OCI-LY1 (cell line): Measurements from ENCODE around the gene MAP3K20.

Experiments used
- H2AFZ ChIP-seq: fragments of 200-600 bp; sonication (generic), shearing (Covaris generic); 2 replicates; pipeline ENCODE4 v1.6.0; 2014; ENCODE audit warnings: antibody characterized with exemption, mild to moderate bottlenecking, low read length
- H3F3A ChIP-seq: fragments of 200-600 bp; sonication (generic), shearing (Covaris generic); 2 replicates; pipeline ENCODE4 v1.6.0; 2014; ENCODE audit warnings: mild to moderate bottlenecking, antibody characterized with exemption, low read length, moderate library complexity; ENCODE audit not compliant: insufficient read depth
- H3K27ac ChIP-seq: fragments of 200-600 bp; sonication (generic); 2 replicates; pipeline ENCODE4 v1.5.1; 2014; ENCODE audit warnings: low read length, mixed run types, mild to moderate bottlenecking, low read depth; ENCODE audit not compliant: poor library complexity, severe bottlenecking
- H3K27me3 ChIP-seq: fragments of 200-600 bp; sonication (generic); 2 replicates; pipeline ENCODE4 v1.6.0; 2014; ENCODE audit warnings: antibody characterized with exemption, mild to moderate bottlenecking, low read length, moderate library complexity; ENCODE audit not compliant: insufficient read depth
- H3K36me3 ChIP-seq: fragments of 200-600 bp; sonication (generic); 2 replicates; pipeline ENCODE4 v1.6.1; 2014; ENCODE audit warnings: mild to moderate bottlenecking, antibody characterized with exemption, low read length, moderate library complexity, mixed read lengths; ENCODE audit not compliant: insufficient read depth
- H3K4me1 ChIP-seq: fragments of 200-600 bp; sonication (generic); 2 replicates; pipeline ENCODE4 v1.5.1; 2014; ENCODE audit warnings: mild to moderate bottlenecking, low read length, moderate library complexity; ENCODE audit not compliant: insufficient read depth, severe bottlenecking
- H3K4me2 ChIP-seq: fragments of 200-600 bp; sonication (generic), shearing (Covaris generic); 2 replicates; pipeline ENCODE4 v1.6.1; 2014; ENCODE audit warnings: low read length
- H3K4me3 ChIP-seq: fragments of 200-600 bp; sonication (generic); 2 replicates; pipeline ENCODE4 v1.5.1; 2014; ENCODE audit warnings: low read length, low read depth, mild to moderate bottlenecking, mixed read lengths; ENCODE audit not compliant: poor library complexity, severe bottlenecking
- H3K79me2 ChIP-seq: fragments of 200-600 bp; shearing (Covaris generic); 2 replicates; pipeline ENCODE4 v1.6.1; 2016; ENCODE audit warnings: mixed run types, low read length, mixed read lengths; ENCODE audit not compliant: insufficient read depth
- H3K9ac ChIP-seq: fragments of 200-600 bp; sonication (generic), shearing (Covaris generic); 2 replicates; pipeline ENCODE4 v1.6.1; 2014; ENCODE audit warnings: mild to moderate bottlenecking, low read length, mixed read lengths
- H3K9me2 ChIP-seq: fragments of 200-600 bp; sonication (generic), shearing (Covaris generic); 2 replicates; pipeline ENCODE4 v1.6.1; 2014; ENCODE audit warnings: low read depth, mild to moderate bottlenecking, low read length, mixed read lengths
- H3K9me3 ChIP-seq: fragments of 200-600 bp; shearing (Covaris generic); 2 replicates; pipeline ENCODE4 v1.6.1; 2014; ENCODE audit warnings: low read length, mixed read lengths
- H4K20me1 ChIP-seq: fragments of 200-600 bp; sonication (generic), shearing (Covaris generic); 2 replicates; pipeline ENCODE4 v1.6.0; 2016; ENCODE audit warnings: mild to moderate bottlenecking, low read length; ENCODE audit not compliant: insufficient read depth
- CTCF ChIP-seq: fragments of 200-600 bp; sonication (generic), shearing (Covaris generic); IDR thresholded peaks from 2 replicates; pipeline ENCODE4 v1.5.1; 2017; ENCODE audit warnings: mild to moderate bottlenecking, antibody characterized with exemption, low read length, moderate library complexity, mixed read lengths
- EZH2 ChIP-seq: fragments of 200-600 bp; sonication (generic), shearing (Covaris generic); IDR thresholded peaks from 2 replicates; pipeline ENCODE4 v1.8.0; 2017; ENCODE audit warnings: borderline replicate concordance, mixed run types, mild to moderate bottlenecking, antibody characterized with exemption, low read length, moderate library complexity, mixed read lengths

The MAP3K20 gene

GRCh38 chr2:173184031-173185004 lies 108.7 kb downstream of the MAP3K20 start:
- H3K27ac ChIP-seq, result no peak overlapping the region
- H3K9me2 ChIP-seq, result no peaks in the 10 kb centered on the region
- no peak overlapping the region for H3K4me3 ChIP-seq
- H4K20me1 ChIP-seq, result no peaks in the 10 kb centered on the region
- H3K4me1 ChIP-seq, result no peaks in the 10 kb centered on the region
- no peaks in the 10 kb centered on the region for H3K36me3 ChIP-seq
- no peaks in the 10 kb centered on the region for H3K27me3 ChIP-seq
- H3K79me2 ChIP-seq, result no peaks in the 10 kb centered on the region
- H3K4me2 ChIP-seq, result no peak overlapping the region
- no peak overlapping the region for H2AFZ ChIP-seq
- no peaks in the 10 kb centered on the region for H3F3A ChIP-seq
- TF ChIP-seq CTCF (no peak), EZH2 (no peak)
- no peak overlapping the region for H3K9ac ChIP-seq
- H3K9me3 ChIP-seq, result no peaks in the 10 kb centered on the region

DNA sequence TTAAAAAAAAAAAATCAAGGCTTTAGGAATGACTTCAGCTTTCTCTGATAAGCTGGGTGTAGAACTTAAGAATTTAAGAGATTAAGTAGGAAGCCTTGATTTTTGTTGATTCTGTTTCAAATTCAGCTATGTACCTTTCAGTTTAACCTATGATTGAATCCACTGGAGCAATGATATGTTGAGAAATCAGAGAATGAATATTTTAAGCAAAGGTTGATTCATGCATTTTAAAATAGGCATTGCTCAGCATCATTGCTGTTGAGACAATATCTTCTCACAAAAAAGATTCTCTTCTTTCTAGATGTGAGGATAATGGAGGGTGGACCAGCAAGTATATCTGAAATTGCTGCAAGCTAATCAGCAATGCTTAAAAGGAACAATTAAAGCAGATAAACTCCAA lies 109.8 kb downstream of the MAP3K20 start:
- H3K36me3 ChIP-seq, result no peaks in the 10 kb centered on the region
- no peak overlapping the region for H3K4me3 ChIP-seq
- no peaks in the 10 kb centered on the region for H3K9me3 ChIP-seq
- H4K20me1 ChIP-seq, result no peaks in the 10 kb centered on the region
- H3F3A ChIP-seq, result no peaks in the 10 kb centered on the region
- no peaks in the 10 kb centered on the region for H3K27me3 ChIP-seq
- H3K27ac ChIP-seq, result no peak overlapping the region
- no peaks in the 10 kb centered on the region for H3K4me1 ChIP-seq
- no peak for TF ChIP-seq EZH2
- H3K9me2 ChIP-seq, result no peaks in the 10 kb centered on the region
- no peaks in the 10 kb centered on the region for H3K79me2 ChIP-seq
- H3K9ac ChIP-seq, result no peak overlapping the region
- H3K4me2 ChIP-seq, result no peak overlapping the region
- H2AFZ ChIP-seq, result no peak overlapping the region

- H3K36me3 ChIP-seq, result no peaks in the 10 kb centered on the region
- H2AFZ ChIP-seq, result no peak overlapping the region
- H3K27ac ChIP-seq, result no peak overlapping the region
- no peaks in the 10 kb centered on the region for H3K79me2 ChIP-seq
- H3K9me3 ChIP-seq, result no peaks in the 10 kb centered on the region
- H3K9ac ChIP-seq, result no peak overlapping the region
- no peaks in the 10 kb centered on the region for H3K9me2 ChIP-seq
- no peak overlapping the region for H3K4me2 ChIP-seq
- no peak overlapping the region for H3K4me3 ChIP-seq
- H4K20me1 ChIP-seq, result no peaks in the 10 kb centered on the region
- TF ChIP-seq EZH2, result no peak
- TF ChIP-seq CTCF, result no peak
- H3K27me3 ChIP-seq, result no peaks in the 10 kb centered on the region
- no peaks in the 10 kb centered on the region for H3K4me1 ChIP-seq
- H3F3A ChIP-seq, result no peaks in the 10 kb centered on the region
These were observed 112.5 kb downstream of the MAP3K20 start for GRCh38 chr2:173187941-173188788.
